ENCODE results near the gene PRDM16. TPM values are rescaled to one million over a fixed set of nuclear protein-coding genes. Genes with fewer than 3 reads are reported as not detected.

PRDM16 gene
- total RNA-seq, 1 donor from 2014 or later: 0.43 TPM

- no peak for FAIRE-seq
- no peaks in the 10 kb centered on the region for H3K9me3 ChIP-seq (ENCODE audit: insufficient read depth, low read depth, low read length)
- H3K4me3 Mint-ChIP-seq (ENCODE audit: unreplicated experiment): no peak overlapping the region
- no peak overlapping the region for H2AFZ ChIP-seq (ENCODE audit: low read depth, low read length)
- no peak for TF ChIP-seq EZH2 (IDR thresholded peaks at IDR 0.05; ENCODE audit: insufficient read depth, low read length)
- TF ChIP-seq CTCF (IDR thresholded peaks at IDR 0.05; ENCODE audit: insufficient read depth, low read depth, low read length): no peak
- no peak overlapping the region for H3K9ac ChIP-seq (ENCODE audit: low read length)
- H3K4me1 ChIP-seq (ENCODE audit: insufficient read depth, low read length): no peaks in the 10 kb centered on the region
- H3K27me3 Mint-ChIP-seq (ENCODE audit: low read depth, unreplicated experiment): peaks cover 74% of the 10 kb centered on the region
- H4K20me1 ChIP-seq (ENCODE audit: insufficient read depth, low read length): no peaks in the 10 kb centered on the region
- H3K4me2 ChIP-seq (ENCODE audit: low read length): no peak overlapping the region
- DNase-seq (ENCODE audit: low read depth): no peak
- H3K27ac Mint-ChIP-seq (ENCODE audit: unreplicated experiment): no peak overlapping the region
- H3K36me3 ChIP-seq (ENCODE audit: insufficient read depth, low read length): no peaks in the 10 kb centered on the region
- H3K36me3 Mint-ChIP-seq (ENCODE audit: low read depth, unreplicated experiment): peaks cover 1% of the 10 kb centered on the region
- H3K9me3 Mint-ChIP-seq (ENCODE audit: unreplicated experiment): peaks cover 13% of the 10 kb centered on the region
- no peaks in the 10 kb centered on the region for H3K4me1 Mint-ChIP-seq (ENCODE audit: low read depth, unreplicated experiment)
- H3K27ac ChIP-seq (ENCODE audit: low read depth, low read length): no peak overlapping the region
- no peaks in the 10 kb centered on the region for H3K79me2 ChIP-seq (ENCODE audit: insufficient read depth, low read length)
- peaks cover 3% of the 10 kb centered on the region for H3K27me3 ChIP-seq (ENCODE audit: insufficient read depth, low read length)
- H3K4me3 ChIP-seq (ENCODE audit: insufficient read depth, low read depth, low read length): no peak overlapping the region
These were observed 15.5 kb upstream of the PRDM16 start for GRCh38 chr1:3053366-3053980.

- H3K27ac ChIP-seq (ENCODE audit: low read depth, low read length): no peak overlapping the region
- DNase-seq (ENCODE audit: low read depth) (no peak), FAIRE-seq (no peak)
- H3K4me1 ChIP-seq (ENCODE audit: insufficient read depth, low read length): no peaks in the 10 kb centered on the region
- Mint-ChIP-seq H3K27ac (ENCODE audit: unreplicated experiment) (no peak overlapping the region), H3K36me3 (ENCODE audit: low read depth, unreplicated experiment) (peaks cover 1% of the 10 kb centered on the region), H3K27me3 (ENCODE audit: low read depth, unreplicated experiment) (peaks cover 76% of the 10 kb centered on the region), H3K9me3 (ENCODE audit: unreplicated experiment) (peaks cover 13% of the 10 kb centered on the region), H3K4me3 (ENCODE audit: unreplicated experiment) (no peak overlapping the region), H3K4me1 (ENCODE audit: low read depth, unreplicated experiment) (no peaks in the 10 kb centered on the region)
- H3K27me3 ChIP-seq (ENCODE audit: insufficient read depth, low read length): peaks cover 3% of the 10 kb centered on the region
- H3K79me2 ChIP-seq (ENCODE audit: insufficient read depth, low read length): no peaks in the 10 kb centered on the region
- no peaks in the 10 kb centered on the region for H3K36me3 ChIP-seq (ENCODE audit: insufficient read depth, low read length)
- H3K4me2 ChIP-seq (ENCODE audit: low read length): no peak overlapping the region
- no peak overlapping the region for H3K9ac ChIP-seq (ENCODE audit: low read length)
- H2AFZ ChIP-seq (ENCODE audit: low read depth, low read length): no peak overlapping the region
- H3K9me3 ChIP-seq (ENCODE audit: insufficient read depth, low read depth, low read length): no peaks in the 10 kb centered on the region
- no peak overlapping the region for H3K4me3 ChIP-seq (ENCODE audit: insufficient read depth, low read depth, low read length)
- no peak for TF ChIP-seq CTCF (IDR thresholded peaks at IDR 0.05; ENCODE audit: insufficient read depth, low read depth, low read length)
- TF ChIP-seq EZH2 (IDR thresholded peaks at IDR 0.05; ENCODE audit: insufficient read depth, low read length): no peak
- H4K20me1 ChIP-seq (ENCODE audit: insufficient read depth, low read length): no peaks in the 10 kb centered on the region
These were observed 15.0 kb upstream of the PRDM16 start for GRCh38 chr1:3053986-3054385.

GRCh38 chr1:3054474-3054873 lies 14.5 kb upstream of the PRDM16 start:
- Histone ChIP-seq H3K27me3 (ENCODE audit: insufficient read depth, low read length) (peaks cover 3% of the 10 kb centered on the region), H3K9me3 (ENCODE audit: insufficient read depth, low read depth, low read length) (no peaks in the 10 kb centered on the region), H3K9ac (ENCODE audit: low read length) (no peak overlapping the region), H4K20me1 (ENCODE audit: insufficient read depth, low read length) (no peaks in the 10 kb centered on the region), H3K79me2 (ENCODE audit: insufficient read depth, low read length) (no peaks in the 10 kb centered on the region), H3K4me1 (ENCODE audit: insufficient read depth, low read length) (no peaks in the 10 kb centered on the region), H3K36me3 (ENCODE audit: insufficient read depth, low read length) (no peaks in the 10 kb centered on the region), H2AFZ (ENCODE audit: low read depth, low read length) (no peak overlapping the region), H3K4me3 (ENCODE audit: insufficient read depth, low read depth, low read length) (no peak overlapping the region), H3K4me2 (ENCODE audit: low read length) (no peak overlapping the region), H3K27ac (ENCODE audit: low read depth, low read length) (no peak overlapping the region)
- no peak for DNase-seq (ENCODE audit: low read depth)
- TF ChIP-seq EZH2 (IDR thresholded peaks at IDR 0.05; ENCODE audit: insufficient read depth, low read length): no peak
- TF ChIP-seq CTCF (IDR thresholded peaks at IDR 0.05; ENCODE audit: insufficient read depth, low read depth, low read length): no peak
- H3K4me1 Mint-ChIP-seq (ENCODE audit: low read depth, unreplicated experiment): no peaks in the 10 kb centered on the region
- FAIRE-seq: no peak
- H3K27ac Mint-ChIP-seq (ENCODE audit: unreplicated experiment): no peak overlapping the region
- H3K9me3 Mint-ChIP-seq (ENCODE audit: unreplicated experiment): peaks cover 13% of the 10 kb centered on the region
- no peak overlapping the region for H3K4me3 Mint-ChIP-seq (ENCODE audit: unreplicated experiment)
- H3K36me3 Mint-ChIP-seq (ENCODE audit: low read depth, unreplicated experiment): peaks cover 1% of the 10 kb centered on the region
- peaks cover 79% of the 10 kb centered on the region for H3K27me3 Mint-ChIP-seq (ENCODE audit: low read depth, unreplicated experiment)

Measured in astrocyte (in vitro differentiated cells and primary cell).